ENCODE data around the gene ZNF619.

The ZNF619 gene

GRCh38 chr3:40465456-40465855 is 11.5 kb upstream of the ZNF619 start:
- peak; percentile 40 for DNase-seq

- DNase-seq = peak; percentile 72
These were observed 8.9 kb upstream of the ZNF619 start for GRCh38 chr3:40468018-40468417.

GRCh38 chr3:40470701-40471100 is 6.2 kb upstream of the ZNF619 start:
- no peak for DNase-seq

GRCh38 chr3:40477666-40478065 is 744 bp downstream of the ZNF619 start:
- no peak for DNase-seq

DNA sequence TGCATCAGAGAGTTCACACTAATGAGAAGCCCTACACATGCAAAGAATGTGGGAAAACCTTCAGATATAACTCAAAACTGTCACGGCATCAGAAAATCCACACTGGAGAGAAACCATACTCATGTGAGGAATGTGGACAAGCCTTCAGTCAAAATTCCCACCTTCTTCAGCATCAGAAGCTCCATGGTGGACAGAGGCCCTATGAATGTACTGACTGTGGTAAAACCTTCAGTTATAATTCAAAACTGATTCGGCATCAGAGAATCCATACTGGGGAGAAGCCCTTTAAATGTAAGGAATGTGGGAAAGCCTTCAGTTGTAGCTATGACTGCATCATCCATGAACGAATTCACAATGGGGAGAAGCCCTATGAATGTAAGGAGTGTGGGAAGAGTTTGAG is 10.2 kb downstream of the ZNF619 start:
- no peak for DNase-seq

DNA sequence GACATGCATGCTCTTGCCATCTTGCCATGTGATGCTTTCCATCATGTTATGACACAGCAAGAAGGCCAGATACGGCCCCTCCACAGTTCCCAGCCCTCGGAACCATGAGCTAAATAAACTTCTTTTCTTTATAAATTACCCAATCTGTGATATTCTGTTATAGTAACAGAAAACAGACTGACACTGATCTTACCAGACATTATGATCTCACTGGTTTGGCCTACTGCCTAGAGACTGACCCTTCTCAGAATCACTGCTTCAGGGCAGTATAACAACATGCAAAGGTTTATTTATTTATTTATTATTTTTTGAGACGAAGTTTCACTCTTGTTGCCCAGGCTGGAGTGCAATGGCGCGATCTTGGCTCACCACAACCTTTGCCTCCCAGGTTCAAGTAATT is 14.0 kb downstream of the ZNF619 start:
- DNase-seq = no peak

GRCh38 chr3:40494698-40495097 is 17.8 kb downstream of the ZNF619 start:
- DNase-seq = no peak

DNA sequence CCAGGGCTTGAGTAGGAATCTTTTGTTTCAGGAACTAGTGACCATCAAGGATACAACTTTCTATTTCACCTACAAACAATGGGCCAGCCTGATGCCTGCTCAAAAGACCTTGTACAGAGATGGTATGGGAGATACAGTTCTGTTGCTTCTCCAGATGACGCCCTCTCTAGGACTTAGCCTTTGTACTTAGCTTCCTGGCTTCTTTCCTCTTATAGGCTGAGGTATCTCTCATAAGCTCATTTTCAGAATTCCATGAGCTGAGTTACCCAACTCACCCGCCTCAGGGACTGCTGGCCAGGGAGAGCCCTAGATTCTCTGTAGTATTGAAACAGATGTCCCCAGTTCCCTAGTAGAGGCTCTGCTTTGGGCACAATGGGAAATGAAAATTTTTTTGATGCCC is 20.4 kb downstream of the ZNF619 start:
- DNase-seq = no peak

GRCh38 chr3:40499952-40500351 is 23.0 kb downstream of the ZNF619 start:
- no peak for DNase-seq

DNA sequence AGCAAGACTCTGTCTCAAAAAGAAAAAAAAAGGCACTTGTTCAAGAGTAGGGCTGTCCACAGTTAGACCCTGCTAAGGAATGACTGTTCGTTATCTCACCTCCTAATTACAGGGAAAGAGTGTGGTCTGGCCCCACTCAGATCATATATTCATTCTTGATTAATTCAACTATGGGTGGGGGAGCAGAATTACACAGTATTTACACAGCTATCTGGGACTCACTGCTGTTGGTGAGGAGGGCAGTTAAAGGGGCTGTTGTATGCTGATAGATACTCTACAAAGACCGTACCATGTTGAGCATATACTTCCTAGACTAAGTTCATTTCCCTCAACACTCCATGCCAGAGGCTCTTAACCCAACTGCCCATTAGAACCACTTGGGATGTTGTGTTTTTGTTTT is 25.1 kb downstream of the ZNF619 start:
- no peak for DNase-seq

- peak; percentile 39 for DNase-seq
These were observed 27.9 kb downstream of the ZNF619 start for GRCh38 chr3:40504636-40505430.

DNA sequence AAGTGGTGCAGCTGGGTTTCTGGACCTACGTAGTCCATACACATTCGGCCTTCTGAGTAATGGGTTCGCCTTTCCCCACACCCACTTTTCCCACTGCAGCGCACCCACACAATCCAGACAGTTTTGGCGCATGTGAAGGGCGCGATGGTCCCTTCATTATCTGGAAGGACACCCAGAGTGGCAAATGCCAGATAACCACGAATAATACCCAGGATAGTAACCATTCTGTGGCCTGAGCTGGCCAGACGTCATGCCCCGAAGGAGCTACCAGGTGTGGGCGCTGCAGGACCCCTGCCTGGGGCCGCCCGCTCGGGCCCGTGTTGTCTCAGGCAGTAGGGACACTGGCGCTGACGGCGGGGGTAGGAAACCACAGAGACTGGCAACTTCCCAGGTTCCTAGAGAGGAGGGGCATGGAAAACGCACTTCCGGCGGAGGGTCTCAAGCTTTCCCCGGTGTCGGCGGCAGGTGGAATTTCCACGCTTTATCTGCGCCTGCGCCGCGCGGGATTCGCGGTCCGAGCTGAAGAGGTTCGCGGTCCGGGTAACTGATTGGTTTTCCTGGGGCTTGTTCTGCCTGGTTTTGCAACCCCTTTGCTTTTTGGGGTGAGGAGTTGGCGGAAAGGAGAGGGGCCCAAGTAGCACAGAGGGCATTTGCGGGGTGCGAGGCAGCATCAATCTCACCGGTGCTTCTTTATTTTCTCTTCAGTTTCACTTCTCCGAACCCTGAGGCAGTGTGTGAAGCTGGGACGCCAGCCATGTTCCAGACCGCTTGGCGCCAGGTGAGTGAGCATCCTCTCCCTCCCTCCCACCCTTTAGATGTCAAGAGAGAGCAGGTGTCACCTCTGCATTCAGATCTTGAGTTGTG is 28.9 kb downstream of the ZNF619 start, which contains the start of gene ZNF620:
Gene ZNF620, plus strand, starts transcription at position 441 of the 864 bp plus-strand sequence. Its CDS starts 314 bp downstream, at position 755.
- peak; percentile 95 for DNase-seq

- no peak for DNase-seq
These were observed 34.3 kb downstream of the ZNF619 start for GRCh38 chr3:40511031-40511718.

- no peak for DNase-seq
These were observed 39.3 kb downstream of the ZNF619 start for GRCh38 chr3:40516201-40516600.

DNA sequence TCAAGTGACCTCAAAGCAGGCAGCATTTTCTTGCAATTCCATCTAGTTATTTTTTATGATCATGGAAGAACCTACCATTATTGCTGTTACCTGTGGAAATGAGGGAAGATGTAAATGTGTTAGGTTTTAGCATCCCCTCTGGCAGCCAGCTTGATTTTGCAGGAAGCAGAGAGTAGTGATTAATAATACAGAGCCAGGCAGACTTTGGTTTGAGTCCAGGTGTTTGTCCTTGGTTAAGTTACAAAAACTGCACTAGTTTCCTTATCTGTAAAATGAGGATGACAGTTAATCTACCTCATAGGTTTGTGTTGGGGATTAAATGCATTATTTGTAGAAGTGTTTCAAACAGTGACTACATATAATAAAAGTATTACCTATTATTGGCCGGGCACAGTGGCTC is 41.1 kb downstream of the ZNF619 start:
- no peak for DNase-seq

DNA sequence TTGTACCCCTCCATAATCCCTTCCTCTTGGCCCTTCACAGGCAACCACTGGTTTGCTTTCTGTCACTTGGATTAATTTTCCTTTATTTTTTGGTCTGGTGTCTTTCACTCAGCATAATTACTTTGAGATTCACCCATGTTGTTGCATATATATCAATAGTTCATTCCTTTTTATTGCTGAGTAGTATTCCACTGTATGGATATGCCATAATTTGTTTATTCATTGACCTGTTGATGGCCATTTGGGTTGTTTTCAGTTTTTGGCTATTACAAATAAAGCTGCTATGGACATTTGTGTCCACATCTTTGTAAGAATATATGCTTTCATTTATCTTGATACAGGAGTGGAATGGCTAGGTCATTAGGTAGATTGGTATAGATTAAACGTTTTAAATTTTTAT is 41.9 kb downstream of the ZNF619 start:
- DNase-seq = no peak

DNA sequence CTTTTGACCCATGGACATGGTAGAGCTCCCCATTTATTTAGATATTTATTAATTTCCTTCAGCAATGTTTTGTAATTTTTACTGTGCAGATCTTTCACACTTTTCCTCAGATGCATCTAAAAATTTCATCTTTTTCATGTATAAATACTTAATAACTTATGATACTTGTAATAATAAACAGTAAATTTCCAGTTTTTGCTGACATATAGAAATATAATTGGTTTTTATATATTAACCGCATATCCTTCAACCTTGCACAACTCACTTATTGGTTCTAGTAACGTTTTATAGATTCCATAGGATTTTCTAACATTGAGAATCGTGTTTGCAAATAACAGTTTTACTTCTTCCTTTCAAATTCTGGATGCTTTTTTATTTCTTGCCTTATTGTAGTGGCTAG is 44.3 kb downstream of the ZNF619 start:
- DNase-seq = no peak

GRCh38 chr3:40523781-40524180 is 46.9 kb downstream of the ZNF619 start:
- peak; percentile 47 for DNase-seq

GRCh38 chr3:40524222-40524567 is 47.3 kb downstream of the ZNF619 start:
- peak; percentile 74 for DNase-seq

- DNase-seq = peak; percentile 90
These were observed 47.8 kb downstream of the ZNF619 start, which contains the start of gene ZNF621 for GRCh38 chr3:40524568-40525285. Gene ZNF621, plus strand, starts transcription at chr3:40524960. Its CDS starts 881 bp downstream, at chr3:40525841.

GRCh38 chr3:40528426-40528825 is 51.5 kb downstream of the ZNF619 start:
- no peak for DNase-seq

DNA sequence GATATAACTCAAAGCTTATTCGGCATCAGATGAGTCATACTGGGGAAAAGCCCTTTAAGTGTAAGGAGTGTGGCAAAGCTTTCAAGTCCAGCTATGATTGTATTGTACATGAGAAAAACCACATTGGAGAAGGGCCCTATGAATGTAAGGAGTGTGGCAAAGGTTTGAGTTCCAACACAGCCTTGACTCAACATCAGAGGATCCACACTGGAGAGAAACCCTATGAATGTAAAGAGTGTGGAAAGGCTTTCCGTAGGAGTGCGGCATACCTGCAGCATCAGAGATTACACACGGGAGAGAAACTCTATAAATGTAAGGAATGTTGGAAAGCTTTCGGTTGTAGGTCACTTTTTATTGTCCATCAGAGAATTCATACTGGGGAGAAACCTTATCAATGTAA is 55.3 kb downstream of the ZNF619 start:
- no peak for DNase-seq

- no peak for DNase-seq
These were observed 57.4 kb downstream of the ZNF619 start for GRCh38 chr3:40534283-40534682.

All from NCI-H2029 (cell line).